DMS 273 (cell line): ENCODE results near the gene LRRK2.
"Not testable (repeated sequence)": the region's sequence is repeated elsewhere in the genome, so short reads cannot be mapped to it uniquely, and the experiment has no call there.

Source experiments
- DNase-seq: peaks from one replicate; lab custom pipeline; 2025; ENCODE audit not compliant: unreplicated experiment; lab: John Stamatoyannopoulos, UW

Gene LRRK2

GRCh38 chr12:40244526-40245156 is 19.8 kb downstream of the LRRK2 start:
- not testable (repeated sequence) for DNase-seq

DNA sequence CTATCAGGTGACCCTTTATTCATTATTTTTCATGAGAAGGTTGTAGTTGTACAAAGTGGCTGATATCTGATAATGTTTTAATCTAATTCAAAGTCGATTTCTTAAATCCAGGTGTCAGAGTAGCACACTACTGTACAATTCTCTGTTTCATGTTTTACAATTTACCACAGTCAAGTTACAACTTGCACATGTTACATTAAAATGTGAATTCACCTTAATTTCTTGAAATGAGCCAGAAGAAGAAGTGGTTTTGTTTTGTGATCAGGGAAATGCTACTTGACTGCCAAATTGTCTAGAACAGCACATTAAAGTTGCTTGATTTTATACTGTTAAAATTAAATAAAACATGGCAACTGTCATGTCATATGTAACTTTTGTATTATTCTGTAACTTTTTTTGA is 23.2 kb downstream of the LRRK2 start:
- DNase-seq, result no peak

DNA sequence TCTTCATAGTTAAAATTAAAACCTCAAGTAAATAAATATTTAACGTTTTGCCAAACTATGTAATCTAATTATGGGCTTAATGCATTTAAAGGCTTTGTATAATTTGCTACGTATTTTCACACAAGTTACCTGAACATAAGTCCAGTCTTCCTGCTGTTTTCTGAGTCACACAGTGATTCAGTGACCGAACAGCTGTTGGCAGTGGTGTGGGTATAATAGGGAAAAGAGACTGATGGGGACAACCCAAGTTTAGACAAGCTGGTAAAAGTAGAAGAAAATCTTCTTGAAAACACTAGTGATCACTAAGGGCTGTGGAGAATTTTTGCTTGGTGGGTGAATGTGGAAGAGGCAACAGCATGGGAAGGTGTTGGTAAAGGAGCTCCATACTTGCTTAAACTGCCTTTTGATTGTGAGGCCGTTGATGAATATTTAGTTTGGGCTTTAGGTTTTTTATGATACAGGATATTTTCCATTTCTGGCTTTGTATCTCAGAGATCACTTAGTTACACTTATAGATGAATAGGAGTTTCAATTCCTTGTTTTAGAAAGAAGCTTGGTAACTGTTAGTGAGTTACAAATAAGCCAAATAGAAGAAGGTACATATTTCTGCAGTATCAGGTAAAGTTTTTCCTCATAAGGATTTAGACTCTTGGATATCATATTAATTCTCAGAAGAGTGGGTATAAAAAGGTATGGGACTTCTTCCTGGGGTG is 23.9 kb downstream of the LRRK2 start:
- peak; percentile 7 for DNase-seq

DNA sequence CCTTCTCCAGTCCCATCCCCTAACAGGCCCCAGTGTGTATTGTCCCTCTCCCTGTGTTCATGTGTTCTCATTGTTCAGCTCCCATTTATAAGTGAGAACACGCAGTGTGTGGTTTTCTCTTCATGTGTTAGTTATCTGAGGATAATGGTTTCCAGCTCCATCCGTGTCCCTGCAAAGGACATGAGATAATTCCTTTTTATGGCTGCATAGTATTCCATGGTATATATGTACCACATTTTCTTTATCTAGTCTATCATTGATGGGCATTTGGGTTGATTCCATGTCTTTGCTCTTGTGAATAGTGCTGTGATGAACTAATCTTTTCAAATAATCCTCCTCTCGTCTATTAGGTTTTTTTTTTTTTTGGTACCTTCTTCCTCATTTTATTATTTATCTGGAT is 25.9 kb downstream of the LRRK2 start:
- DNase-seq, result not testable (repeated sequence)

GRCh38 chr12:40253936-40254335 is 29.1 kb downstream of the LRRK2 start:
- DNase-seq, result no peak

- DNase-seq, result no peak
Measured at GRCh38 chr12:40254455-40255085, 29.8 kb downstream of the LRRK2 start.

DNA sequence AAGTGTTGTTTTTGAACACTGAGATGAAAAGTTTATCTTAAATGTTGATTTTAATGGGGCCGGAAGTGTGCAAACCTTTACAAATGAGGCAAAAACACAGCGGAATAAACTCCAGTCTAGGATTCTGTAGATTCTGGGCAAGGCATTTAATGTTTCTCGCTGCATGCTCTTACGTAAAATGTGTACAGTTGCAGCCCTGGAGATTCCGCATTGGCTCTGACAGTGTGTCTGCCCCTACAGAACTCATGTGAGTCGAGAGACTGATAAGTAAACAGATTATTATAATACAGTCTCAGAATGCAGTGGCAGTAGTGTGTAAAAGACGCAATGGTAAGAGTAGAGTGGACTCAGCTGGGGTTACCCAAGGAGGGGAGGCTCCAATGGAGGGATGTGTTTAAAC is 33.6 kb downstream of the LRRK2 start:
- no peak for DNase-seq

DNA sequence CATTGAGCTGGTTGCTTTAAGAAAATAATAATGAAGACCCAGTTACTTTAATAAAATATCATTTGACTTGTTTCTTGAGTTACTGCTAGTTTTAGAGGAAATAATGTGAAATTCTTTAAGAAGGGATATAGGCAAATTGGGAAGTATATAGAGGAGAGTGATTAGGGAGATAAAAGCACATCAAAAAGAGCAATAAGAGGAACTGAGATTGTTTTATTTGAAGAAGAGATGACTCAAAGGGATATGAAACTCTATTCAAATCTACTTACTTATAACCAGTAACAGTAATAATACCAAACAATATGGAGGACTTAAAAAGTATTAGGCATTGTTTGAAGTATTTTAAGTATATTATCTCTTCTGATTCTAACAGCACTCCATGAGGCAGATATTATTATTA is 37.1 kb downstream of the LRRK2 start:
- DNase-seq, result no peak

GRCh38 chr12:40262657-40263056 is 37.9 kb downstream of the LRRK2 start:
- DNase-seq, result no peak

GRCh38 chr12:40263616-40264409 is 39.0 kb downstream of the LRRK2 start:
- no peak for DNase-seq

DNA sequence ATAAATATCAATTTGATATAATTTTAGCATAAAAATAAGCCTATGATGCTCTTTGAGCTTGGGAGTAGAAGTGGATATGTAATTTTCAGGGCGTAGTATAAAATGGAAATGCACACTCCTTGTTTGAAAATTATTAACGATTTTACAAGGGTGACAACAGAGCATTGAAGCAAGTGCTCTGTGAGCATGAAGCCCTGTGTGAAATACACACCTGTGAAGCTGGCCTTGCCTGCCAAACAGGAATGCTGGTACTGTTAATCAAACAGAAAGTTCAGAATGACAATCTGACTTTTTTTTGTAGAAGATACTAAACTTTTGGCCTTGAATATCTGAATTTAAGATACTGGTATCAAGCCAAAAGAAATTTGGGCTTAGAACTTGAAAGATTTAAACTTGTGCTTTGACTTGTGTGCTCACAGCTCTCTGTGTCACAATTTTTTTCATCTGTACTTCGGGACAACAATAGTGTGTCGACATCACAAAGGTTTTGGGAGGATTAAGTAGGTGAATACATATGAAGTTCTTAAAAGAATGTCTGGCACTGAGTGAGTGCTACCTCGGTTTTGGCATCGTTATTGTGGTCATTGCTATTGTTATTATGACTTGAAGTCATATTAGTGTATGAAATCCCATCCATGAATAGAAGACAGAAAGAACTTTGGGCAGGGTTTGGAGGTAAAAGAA is 47.3 kb downstream of the LRRK2 start:
- DNase-seq, result no peak

GRCh38 chr12:40281791-40282364 is 57.1 kb downstream of the LRRK2 start:
- DNase-seq, result no peak

DNA sequence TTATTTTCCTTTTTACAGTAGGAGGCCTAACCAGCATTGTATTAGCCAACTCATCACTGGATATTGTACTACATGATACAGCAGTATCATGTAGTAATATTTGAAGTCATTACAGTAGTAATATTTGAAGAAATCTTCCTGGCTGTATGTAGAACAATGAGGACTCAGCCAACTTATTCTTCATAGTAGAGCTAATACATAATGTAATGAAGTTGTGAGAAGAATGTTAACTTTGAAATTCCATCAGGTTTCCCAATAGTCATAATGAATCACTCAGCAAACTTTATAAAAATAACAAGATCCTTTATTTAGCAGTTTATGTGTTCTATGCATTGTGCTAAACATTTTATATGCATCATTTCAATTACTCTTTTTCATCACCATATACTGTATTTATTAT is 61.8 kb downstream of the LRRK2 start:
- DNase-seq, result no peak

DNA sequence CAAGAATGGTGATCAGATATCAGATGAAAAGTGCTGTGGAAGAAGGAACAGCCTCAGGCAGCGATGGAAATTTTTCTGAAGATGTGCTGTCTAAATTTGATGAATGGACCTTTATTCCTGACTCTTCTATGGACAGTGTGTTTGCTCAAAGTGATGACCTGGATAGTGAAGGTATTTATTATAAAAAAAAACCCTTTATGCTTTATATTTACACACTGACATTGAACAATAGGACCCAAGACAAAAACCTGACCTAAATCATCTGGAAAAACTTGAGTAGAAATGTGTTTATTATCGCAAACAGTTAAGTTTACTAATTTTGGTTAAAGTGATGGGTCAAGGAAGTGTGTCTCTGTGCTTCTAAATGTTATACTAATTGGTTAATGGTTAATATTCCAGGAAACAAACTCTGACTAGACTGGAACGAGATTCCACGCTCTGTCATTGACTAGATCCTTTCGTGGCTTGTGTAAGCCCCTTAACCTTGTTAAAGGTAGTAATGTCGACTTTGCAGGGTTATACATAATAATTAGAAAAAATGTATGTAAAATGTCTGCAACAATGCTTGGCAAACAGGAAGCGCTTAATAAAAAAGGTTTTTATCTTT is 62.7 kb downstream of the LRRK2 start:
- DNase-seq, result no peak

GRCh38 chr12:40292788-40293429 is 68.1 kb downstream of the LRRK2 start:
- no peak for DNase-seq

DNA sequence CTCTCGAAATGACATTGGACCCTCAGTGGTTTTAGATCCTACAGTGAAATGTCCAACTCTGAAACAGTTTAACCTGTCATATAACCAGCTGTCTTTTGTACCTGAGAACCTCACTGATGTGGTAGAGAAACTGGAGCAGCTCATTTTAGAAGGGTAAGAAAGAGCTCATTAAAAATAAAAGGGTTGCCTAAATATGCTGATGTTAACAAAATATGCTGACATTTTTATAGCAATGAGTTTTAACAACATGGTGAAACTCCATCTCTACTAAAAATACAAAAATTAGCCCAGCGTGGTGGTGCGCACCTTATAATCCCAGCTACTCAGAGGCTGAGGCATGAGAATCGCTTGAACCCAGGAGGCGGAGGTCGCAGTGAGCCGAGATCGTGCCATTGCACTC is 73.5 kb downstream of the LRRK2 start:
- DNase-seq, result no peak

DNA sequence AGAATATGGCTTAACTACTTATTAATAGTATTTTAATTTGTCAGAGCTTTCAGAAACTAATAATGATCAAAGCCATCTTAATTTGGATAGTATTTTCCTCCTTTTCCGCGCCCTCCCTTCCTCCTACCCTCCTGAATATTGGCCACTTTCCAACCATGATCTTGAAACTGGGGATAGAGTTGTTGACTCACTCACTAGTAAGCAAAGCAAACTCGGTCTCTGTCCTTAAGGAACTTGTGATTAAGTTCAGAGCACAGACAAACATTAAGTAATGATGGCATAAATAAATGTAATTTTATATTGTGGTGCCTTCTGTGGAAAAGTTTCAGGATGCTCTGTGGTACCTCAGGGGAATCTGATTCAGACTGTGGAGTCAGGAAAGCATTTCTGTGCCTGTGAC is 75.7 kb downstream of the LRRK2 start:
- no peak for DNase-seq

GRCh38 chr12:40309001-40309400 is 84.2 kb downstream of the LRRK2 start:
- no peak for DNase-seq

- DNase-seq, result no peak
Measured at GRCh38 chr12:40310211-40310610, 85.4 kb downstream of the LRRK2 start.

GRCh38 chr12:40312196-40312595 is 87.4 kb downstream of the LRRK2 start:
- DNase-seq, result no peak
